Epithelial cell of prostate (primary cell): ENCODE measurements around the gene FRMD4A.

Experiments
- DNase-seq: peaks from one replicate; pipeline ENCODE4 v3.0.0-alpha.2; 2011; ENCODE audit warnings: low read depth, low spot score
- H3K27ac ChIP-seq: fragments of 450-650 bp; 2 replicates; pipeline ENCODE4 v1.5.1; 2017; ENCODE audit warnings: mild to moderate bottlenecking

FRMD4A gene

DNA sequence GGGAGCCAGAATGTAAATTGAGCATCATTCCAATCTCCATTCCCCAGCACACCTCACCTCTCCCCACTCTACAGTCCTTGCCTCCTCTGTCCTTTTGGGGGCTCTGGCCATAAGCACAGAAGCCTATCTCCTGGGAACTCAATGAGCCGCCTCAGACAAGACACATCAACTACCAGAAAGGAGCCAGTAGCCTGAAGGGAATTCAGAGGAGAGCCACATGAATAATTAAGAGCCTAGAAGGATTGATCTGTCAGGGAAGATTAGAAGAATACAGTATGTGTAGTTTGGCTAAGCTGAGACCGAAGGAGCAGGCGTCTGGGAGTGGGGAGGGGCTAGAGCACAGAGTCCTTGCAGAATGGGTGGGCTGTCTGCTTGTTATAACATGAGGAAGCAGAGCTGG, 31.2 kb downstream of the FRMD4A start:
- DNase-seq = no peak

DNA sequence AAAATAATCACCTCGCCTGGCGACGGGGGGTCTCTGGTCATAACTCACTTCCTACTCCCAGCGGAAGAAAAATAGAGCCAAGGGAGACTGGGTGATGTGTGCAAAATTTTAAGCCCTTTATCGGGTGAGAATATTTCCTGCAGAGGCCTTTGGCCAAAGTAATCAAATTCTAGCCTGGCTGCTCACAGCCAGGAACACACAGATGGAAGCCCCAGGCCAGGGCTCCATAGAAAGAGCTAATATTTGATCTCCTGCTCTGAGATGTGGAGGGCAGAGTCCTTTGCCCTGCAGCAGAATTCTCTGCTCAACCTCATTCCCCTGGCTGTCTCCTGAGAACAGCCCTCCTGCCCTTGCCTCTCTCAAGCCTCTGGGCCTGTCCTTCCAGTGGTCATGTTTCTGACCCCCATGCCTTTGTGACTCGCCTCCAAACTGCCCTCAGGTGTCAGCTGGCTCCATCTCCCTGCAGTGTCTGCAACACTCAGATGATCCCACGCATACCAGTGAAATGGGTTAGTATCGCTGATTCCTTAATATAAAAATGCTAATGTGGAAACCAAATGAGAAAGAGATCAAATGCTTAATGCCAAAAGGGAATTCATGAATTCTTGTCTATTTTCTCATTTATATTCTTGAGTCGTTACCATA, 34.5 kb downstream of the FRMD4A start:
- no peak for DNase-seq
- H3K27ac ChIP-seq = no peak overlapping the region

More for the DNA sequence above, 31.2 kb downstream of the FRMD4A start:
- H3K27ac ChIP-seq = no peak overlapping the region

DNA sequence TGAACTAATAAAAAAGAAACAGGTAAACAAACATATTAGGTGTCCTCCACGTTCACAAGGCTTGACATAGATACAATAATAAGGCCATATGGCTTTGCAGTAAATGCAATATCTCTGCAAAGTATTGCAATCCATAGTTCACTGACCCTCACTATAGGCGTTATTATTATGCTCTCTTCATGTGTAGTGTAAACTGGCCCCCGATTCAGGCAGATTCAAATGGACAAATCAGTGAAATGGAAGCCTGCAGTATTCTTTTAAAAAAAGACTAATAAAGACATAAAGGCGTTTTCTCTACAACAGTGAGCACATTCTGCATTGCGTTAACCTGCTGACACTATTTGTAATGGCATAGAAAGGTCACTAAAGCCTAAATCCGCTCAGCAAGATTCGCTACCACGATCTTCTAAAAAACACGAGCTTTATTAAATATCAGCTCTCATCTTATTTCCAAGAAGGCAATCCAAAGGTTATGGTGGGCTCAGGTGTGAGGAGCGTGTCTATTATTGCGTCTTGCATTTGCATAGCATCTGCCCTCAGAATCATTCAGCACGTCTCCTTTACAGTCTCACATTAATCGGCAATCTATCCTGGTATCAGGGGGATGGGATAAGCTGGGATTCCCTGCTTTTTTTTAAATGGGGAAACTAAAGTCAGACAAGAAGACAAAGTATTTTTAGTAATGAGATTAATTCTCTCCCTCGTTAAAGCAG, 36.2 kb downstream of the FRMD4A start:
- DNase-seq = no peak
- no peak overlapping the region for H3K27ac ChIP-seq

DNA sequence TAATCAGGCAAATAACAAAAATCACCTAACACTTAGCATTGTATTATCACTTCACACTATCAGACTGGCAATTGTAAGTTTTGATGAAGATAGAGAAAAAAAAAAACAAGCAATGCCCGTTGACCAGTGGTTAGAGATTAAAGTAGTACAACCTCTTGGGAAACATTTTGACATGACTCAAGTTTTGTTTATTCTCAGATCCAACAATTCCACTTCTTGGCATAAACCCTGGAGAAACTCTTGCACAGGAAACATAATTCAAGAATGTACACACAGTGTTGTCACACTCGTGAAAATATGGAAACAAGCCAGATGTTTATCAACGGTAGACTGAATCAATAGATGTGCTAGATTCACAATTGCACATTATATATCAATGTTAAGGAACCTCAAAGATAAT, 37.2 kb downstream of the FRMD4A start:
- H3K27ac ChIP-seq = no peak overlapping the region
- no peak for DNase-seq

DNA sequence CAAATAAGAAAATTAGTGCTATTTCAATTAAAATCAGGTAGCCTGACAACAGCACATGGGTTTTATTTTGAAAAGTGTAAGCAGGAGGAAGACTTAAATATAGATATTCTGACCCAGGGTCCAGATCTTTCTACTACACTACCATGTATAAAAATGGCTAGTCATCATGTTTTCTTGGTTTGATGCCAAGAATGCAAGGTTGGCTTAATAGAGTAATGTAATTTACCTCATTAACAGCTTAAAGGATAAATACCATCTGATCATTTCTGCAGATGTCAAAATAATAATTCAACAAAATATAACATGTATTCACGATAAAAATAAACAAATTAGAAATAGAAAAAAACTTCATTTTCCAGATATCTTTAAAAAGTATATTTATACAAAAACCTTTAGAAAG, 39.4 kb downstream of the FRMD4A start:
- H3K27ac ChIP-seq = no peak overlapping the region
- no peak for DNase-seq

DNA sequence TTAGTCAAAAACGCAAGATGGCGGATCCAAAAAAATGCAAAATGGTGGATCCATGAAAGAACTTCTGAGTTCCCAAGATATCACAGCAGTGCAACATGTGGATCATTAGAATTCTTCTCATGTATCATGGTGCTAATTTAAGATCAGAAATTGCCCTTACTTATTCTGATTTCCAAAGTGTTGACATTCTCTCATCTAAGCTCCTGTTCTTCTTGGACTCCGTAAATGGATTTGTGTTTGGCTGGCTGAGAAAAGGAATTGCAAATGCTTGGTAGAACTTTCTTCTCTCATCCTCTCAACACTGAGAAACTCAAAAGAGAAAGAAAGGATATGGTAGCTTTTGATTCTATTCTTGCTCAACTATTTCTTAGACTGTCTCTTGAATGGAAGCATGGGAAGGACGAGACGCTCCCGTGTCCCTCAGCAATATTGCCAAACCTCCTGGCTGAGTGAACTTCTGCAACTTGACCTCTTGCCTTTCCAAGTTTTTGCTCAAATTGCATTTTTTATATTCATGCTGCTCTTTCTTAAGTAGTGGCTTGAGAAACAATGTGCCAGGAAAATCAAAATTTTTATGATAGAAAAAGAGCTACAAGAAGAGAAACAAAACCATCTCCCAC, 44.7 kb downstream of the FRMD4A start:
- H3K27ac ChIP-seq = no peak overlapping the region

DNA sequence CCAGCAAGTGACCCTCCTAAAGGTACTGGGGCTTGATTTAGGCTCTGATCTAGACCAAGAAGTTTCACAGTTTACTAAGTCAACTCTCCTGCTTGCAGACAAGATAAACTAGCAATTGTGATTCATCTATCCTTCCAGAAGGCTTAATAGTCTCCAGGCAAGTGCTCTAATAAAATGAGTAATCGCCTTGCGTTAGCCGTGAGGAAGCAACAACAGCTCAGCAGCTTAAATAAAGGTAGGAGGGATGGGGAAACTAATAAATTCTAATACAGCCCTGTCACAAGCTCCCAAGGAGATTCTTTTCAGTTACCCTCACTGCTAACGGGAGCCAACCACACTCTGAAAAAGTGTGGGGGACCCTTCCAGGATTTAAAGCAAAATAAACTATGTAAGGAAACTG, 48.4 kb downstream of the FRMD4A start:
- DNase-seq = peak; percentile 55
- H3K27ac ChIP-seq = no peak overlapping the region

More for the DNA sequence above, 44.7 kb downstream of the FRMD4A start:
- no peak for DNase-seq

DNA sequence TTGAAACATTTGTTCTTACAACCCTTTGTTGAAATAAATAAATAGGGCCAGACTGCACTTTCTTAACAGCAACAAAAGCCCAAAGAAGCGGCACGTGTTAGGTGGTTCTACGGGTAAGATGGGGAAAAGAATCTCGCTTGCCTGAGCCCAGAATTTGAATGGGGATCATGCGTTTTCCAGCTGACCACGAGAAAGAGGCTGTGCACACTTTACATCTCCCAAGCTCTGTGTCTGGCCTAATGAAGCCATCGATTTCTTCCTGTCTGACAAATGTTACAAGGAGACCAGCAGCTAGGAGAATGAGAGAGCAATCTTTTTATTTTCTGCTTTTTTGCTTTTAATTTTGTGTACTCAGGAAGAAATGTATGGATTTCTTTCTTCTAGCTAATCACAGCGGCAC, 52.2 kb downstream of the FRMD4A start:
- no peak overlapping the region for H3K27ac ChIP-seq

DNA sequence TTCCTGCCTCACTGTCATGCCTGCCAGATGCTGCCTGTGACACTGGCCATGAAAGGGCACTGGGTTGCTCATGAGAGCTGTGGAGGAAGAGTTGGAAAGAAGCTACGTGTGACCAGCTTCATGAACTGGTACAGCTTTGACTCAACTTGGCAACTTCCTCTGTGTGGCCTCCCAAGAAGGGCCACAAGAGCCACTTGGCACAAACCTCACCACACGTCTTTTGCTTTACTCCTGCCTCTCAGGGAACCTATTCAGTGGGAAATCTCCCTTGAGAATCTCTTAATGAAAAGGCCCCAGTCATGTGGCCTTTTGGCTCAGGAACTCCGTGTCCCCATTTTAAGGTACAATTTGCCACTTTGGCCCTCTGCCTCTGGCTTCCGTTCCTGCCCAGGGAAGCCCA, 54.5 kb downstream of the FRMD4A start:
- H3K27ac ChIP-seq = no peak overlapping the region
- no peak for DNase-seq

More for the DNA sequence above, 52.2 kb downstream of the FRMD4A start:
- DNase-seq = no peak

DNA sequence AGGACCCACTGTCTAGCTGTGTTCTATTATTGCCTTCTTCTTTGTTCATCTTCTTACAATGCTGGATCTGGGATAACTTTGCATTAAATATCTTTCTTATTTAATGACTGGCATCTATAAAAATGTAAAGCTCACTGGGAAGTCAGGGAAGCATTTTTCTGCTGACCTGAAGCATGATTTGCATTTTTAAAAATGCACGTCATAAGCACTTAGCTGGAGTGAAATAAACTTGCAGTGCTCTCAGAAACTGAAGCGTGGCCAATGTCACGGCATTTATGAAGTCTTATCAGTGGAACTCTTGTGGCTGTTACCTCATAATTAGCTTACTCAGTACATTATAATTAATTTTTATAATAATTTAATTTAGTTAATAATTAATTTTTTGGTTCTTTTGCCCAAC, 59.1 kb downstream of the FRMD4A start:
- no peak for DNase-seq
- no peak overlapping the region for H3K27ac ChIP-seq

DNA sequence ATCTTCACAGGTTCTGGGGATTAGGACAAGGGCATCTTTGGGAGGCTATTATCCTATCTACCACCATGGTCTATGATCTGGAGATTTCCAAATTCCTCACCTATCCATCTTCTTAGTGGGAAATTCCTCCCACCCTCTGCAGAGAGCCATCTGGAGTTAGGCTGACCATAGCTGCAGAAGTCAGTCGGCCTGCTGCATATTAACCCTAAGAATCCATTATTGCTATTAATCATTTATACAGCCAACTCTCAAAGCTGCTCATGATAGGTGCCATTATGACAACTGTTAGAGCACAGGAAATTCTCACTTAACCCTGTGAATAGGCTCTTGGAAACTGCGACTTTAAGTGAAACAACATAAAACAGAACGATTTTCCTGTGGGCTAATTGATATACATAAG, 60.4 kb downstream of the FRMD4A start:
- DNase-seq = no peak
- H3K27ac ChIP-seq = no peak overlapping the region

DNA sequence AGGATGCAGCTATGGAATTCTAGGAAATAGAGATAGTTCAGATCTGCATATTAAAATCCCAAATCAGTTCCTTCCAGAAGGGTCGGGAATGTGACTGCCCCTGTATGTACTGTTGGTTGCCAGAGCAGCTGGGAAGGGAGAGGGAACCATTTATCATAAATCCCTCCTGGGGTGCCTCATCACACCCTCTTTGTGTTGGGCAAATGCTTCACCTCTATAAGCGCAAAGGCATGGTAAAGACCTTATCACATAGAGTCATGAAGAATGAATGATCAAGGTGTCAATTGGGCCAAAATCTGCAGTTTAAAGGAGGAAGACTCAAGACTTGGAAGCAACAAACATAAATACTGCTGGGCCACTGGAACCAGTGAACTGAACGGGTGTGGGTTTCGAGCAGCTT, 65.0 kb downstream of the FRMD4A start:
- DNase-seq = no peak
- no peak overlapping the region for H3K27ac ChIP-seq

DNA sequence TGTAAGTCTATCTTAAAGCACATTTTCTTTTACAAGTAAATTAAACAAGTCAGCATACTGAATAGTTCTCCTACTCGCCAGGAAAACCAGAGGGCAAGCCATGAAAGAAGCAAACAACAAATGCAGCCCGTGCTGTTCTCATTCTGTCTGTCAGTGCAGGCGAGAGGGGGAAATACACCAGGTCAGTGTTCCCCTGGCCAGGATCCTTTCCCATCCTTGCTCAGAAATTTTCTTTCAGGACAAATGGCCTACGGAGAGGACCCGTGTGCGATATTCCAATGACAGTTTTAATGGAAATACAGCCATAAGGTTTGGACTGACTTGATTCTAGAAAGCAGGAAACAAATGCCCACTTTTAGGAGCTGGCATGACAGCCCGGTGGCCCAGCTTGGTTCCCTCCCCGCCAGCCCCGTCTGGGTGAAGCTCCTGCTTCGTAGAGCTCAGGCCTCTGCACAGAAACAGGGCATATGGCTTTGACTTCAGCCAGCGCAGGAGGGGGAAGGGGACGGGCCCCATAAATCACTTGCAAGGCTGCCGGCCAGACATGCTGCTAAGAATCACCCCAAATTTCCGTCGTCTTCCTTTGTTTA, 67.8 kb downstream of the FRMD4A start:
- H3K27ac ChIP-seq = no peak overlapping the region
- no peak for DNase-seq

DNA sequence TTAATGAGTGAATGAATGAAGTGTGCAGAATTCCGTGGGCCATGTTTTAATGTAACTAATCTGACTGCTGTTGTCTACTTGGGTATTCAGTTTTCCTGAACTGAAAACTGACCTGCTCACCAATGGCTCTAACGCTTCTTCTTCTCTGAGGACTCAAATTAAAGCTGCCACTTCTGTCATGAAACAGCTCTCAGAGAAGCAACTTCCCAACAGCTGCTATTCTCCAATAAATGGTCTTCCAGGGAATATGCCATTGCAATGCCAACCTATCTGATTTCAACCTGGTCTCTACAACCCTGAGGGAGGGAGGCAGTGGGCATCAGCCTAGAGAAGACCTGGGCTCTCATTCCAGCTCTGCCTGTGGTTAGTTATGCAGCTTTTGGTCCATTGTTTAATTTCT, 69.4 kb downstream of the FRMD4A start:
- no peak overlapping the region for H3K27ac ChIP-seq
- no peak for DNase-seq

DNA sequence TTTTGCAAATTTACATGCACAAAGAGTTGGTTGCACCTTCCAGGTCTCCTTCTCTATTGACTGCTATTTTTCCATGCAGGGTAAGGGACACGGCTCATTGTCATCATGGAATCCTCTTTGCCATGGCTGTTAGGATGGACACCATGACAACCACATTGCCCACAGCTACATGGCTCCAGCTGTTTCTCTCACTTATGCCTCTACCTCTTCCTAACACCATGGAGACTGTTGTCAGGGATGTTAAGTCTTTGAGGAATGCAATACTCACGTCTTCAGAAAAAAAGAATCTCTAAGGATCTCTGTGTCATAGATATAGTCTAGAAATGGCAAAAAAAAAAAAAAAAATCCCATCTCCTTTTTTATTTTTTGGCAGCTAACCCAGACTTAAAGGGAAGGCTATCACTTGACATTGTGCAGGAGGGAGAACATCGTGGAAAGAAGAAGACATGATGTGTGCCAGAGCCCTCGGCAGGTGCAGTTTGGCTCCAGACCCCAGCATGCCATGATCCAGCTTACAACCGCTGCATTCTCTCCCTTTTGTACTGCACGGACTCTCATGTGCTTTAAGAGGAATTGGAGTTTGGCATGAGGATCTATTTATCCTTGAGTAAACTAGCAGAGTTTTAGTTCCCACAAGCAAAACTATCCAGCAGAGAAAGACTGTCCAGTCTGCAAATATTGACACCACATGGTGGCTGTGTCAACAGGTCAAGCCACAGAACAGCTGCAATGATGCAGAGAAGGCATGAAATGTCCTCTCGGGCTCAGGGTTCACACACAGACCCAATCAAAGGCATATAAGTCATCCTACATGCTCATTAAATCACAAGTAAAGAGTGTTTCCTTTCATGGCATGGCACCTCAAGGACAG, 70.8 kb downstream of the FRMD4A start:
- DNase-seq = no peak

DNA sequence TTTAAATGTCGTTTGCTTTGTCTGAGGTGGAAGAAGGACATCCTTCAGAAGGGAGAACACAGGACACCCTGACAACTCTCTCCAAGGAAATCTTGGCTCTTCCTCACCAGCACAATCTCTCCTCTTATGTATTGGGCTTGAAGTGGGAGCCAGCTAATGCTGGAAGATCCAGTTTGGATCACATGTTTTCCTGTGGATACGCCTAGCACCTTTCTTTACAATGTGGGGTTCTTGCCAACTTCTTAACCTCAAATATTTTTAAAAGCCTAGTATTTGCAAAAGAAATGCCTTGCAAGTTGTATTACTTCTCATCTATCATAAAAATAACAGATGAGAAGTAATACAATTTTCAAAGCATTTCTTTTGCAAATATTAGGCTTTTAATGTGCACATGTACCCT, 76.4 kb downstream of the FRMD4A start:
- H3K27ac ChIP-seq = no peak overlapping the region
- DNase-seq = no peak

More for the DNA sequence above, 70.8 kb downstream of the FRMD4A start:
- no peak overlapping the region for H3K27ac ChIP-seq

DNA sequence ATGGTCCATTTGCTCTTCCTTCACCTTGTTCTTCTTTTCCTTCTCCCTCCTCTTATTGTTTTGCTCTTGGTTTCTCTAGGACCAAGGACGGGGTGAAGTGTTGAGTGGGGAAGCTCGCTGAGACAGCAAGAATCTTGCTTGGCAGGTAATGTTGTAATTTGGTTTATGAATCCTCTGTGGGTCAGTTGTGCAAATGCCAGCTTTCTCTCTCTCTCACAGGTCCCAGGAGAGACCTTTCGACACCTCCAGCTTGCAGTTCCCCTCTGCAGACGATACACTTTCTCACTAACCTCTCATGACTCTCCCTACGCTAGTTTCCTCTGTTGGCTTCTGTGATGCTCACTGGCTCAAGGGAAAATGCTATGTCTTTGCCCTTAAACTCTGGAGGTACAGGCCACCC, 77.0 kb downstream of the FRMD4A start:
- no peak overlapping the region for H3K27ac ChIP-seq
- DNase-seq = no peak

DNA sequence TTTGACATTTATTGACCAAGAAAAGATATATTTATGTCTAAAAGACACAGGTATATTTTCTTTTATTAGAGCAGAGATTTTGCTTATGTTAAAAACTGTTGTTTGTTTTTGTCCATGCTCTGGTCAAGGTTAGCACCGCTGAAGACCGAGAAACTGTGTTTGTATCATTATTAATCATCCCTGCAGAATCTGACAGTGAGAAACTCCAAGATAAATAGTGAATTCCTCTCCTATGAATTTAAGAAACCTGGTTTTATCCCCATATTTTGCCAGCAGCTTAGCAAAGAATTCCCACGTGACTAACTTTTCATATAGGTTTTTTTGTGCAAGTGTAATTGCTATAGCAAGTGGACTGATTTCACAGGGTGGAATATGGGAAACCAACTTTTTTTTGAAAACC, 77.6 kb downstream of the FRMD4A start:
- DNase-seq = no peak

DNA sequence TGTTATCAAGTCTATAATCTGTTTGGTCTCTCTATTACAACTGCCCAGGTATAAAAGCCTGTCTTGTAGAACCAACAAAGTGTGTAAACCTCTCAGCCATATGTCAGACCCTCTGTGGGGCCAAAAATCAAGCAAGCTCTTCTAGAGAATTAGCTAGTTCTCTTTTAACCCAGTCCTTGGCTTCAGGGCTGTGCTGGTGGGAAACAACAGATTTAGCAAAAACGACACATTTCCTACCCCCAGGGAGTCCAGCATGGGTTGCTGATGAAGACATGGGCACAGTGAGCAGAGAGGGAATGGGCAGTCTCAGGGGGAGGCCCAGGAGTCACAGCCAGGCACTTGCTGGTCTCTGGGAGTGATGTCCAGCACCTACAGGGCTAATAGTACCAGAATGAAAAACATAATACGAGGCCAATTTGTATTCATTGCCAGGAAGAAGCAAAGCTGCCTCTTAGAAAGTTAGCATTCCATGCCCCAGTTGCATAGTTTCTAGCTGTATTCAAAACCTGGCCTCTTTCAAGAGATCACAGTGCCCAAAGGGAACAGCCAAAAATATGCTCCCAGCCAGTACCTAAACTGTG, 80.1 kb downstream of the FRMD4A start:
- H3K27ac ChIP-seq = no peak overlapping the region
- DNase-seq = no peak

More for the DNA sequence above, 77.6 kb downstream of the FRMD4A start:
- H3K27ac ChIP-seq = no peak overlapping the region
